Left ventricle myocardium inferior (tissue), 1 donor: ENCODE measurements around the gene PIEZO2. TPM values are rescaled to one million over a fixed set of nuclear protein-coding genes. Genes with fewer than 3 reads are reported as not detected.

Experiments
- DNase-seq: peaks from one replicate; pipeline ENCODE4 v3.0.0-alpha.2; 2020
- H3K27ac ChIP-seq: fragments of 200-600 bp; replicated peaks from 2 replicates; pipeline ENCODE4 v1.8.0; 2021
- H3K27me3 ChIP-seq: fragments of 200-600 bp; 2 replicates; pipeline ENCODE4 v1.8.0; 2021; ENCODE audit warnings: low read depth
- H3K36me3 ChIP-seq: fragments of 200-600 bp; 2 replicates; pipeline ENCODE4 v1.8.0; 2021
- H3K4me1 ChIP-seq: fragments of 200-600 bp; 2 replicates; pipeline ENCODE4 v1.8.0; 2021
- H3K4me3 ChIP-seq: fragments of 200-600 bp; 2 replicates; pipeline ENCODE4 v1.8.0; 2021; ENCODE audit warnings: mild to moderate bottlenecking, moderate library complexity
- H3K9me3 ChIP-seq: fragments of 200-600 bp; replicated peaks from 2 replicates; pipeline ENCODE4 v1.8.0; 2021
- intact Hi-C: fragments of 100-400 bp; cut with micrococcal nuclease; formaldehyde crosslinking; loops from one replicate; pipeline ENCODE4 v1.11.0; 2022
- total RNA-seq: library from RNA; stranded (reverse); fragmentation: NEBNext Ultra II Directional; extraction: Animal tissue kit (Norgen Biotek cat#: 25700); gene quantifications from one replicate; pipeline ENCODE4 v1.2.1, GENCODE V29; 2021
- TF ChIP-seq, protein P1 (sequence below): fragments of 200-600 bp; IDR thresholded peaks from 2 replicates; pipeline ENCODE4 v1.8.0; 2021; ENCODE audit warnings: antibody characterized with exemption, mild to moderate bottlenecking, borderline replicate concordance
- donor health status: DM: no; HTN: yes; CAD: no; lungs with severe emphysema.

The PIEZO2 gene
- total RNA-seq, 1 donor from 2014 or later, result 0.33 TPM

DNA sequence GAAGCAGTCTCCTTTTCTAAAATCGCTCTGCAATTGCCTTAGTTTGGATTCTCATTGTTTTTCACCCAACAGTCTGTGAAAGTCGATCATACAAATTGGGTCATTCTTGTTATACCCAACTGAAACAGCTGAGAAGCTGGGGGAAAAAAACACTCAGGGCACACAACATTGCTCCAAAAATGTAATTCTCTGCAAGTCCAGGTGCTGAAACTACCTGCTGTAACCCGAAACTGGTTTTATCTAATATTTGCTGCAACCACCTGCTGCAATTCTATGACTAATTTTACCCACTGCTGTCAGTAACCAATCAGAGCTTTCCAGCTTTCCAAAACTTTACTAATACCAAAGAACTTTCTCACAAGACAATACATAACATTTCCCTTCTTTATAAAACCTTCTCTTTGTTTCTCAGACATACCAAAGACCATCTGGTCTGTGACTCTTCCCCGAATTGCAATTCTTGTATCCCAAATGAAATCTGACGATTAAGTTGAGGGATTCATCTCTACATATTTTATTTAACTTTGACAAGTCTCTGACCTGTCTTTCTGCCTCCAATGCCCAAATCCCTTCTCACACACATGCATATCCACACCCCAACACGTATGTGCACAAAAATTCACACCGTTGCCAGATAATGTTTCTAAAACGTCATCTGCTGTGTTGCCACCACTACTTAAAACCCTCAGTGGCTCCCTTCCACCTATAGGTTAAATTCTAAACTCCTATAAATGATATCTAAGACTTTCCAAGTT, 198.3 kb downstream of the PIEZO2 start:
- H3K27me3 ChIP-seq, result peaks cover 18% of the 10 kb centered on the region
- H3K27ac ChIP-seq, result no peak overlapping the region
- no peaks in the 10 kb centered on the region for H3K36me3 ChIP-seq
- no peak for DNase-seq
- no peak overlapping the region for H3K4me3 ChIP-seq
- peaks cover 22% of the 10 kb centered on the region for H3K9me3 ChIP-seq
- no peaks in the 10 kb centered on the region for H3K4me1 ChIP-seq
- TF ChIP-seq, protein P1, sequence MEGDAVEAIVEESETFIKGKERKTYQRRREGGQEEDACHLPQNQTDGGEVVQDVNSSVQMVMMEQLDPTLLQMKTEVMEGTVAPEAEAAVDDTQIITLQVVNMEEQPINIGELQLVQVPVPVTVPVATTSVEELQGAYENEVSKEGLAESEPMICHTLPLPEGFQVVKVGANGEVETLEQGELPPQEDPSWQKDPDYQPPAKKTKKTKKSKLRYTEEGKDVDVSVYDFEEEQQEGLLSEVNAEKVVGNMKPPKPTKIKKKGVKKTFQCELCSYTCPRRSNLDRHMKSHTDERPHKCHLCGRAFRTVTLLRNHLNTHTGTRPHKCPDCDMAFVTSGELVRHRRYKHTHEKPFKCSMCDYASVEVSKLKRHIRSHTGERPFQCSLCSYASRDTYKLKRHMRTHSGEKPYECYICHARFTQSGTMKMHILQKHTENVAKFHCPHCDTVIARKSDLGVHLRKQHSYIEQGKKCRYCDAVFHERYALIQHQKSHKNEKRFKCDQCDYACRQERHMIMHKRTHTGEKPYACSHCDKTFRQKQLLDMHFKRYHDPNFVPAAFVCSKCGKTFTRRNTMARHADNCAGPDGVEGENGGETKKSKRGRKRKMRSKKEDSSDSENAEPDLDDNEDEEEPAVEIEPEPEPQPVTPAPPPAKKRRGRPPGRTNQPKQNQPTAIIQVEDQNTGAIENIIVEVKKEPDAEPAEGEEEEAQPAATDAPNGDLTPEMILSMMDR, result no peak
- intact Hi-C loops, result no loop called here

- Histone ChIP-seq H3K27me3 (peaks cover 18% of the 10 kb centered on the region), H3K4me1 (no peaks in the 10 kb centered on the region), H3K4me3 (no peak overlapping the region), H3K27ac (no peak overlapping the region), H3K36me3 (no peaks in the 10 kb centered on the region), H3K9me3 (peaks cover 23% of the 10 kb centered on the region)
- TF ChIP-seq, protein P1, result no peak
- intact Hi-C loops, result no loop called here
- DNase-seq, result no peak
These were observed 199.1 kb downstream of the PIEZO2 start for GRCh38 chr18:10950080-10950875.

GRCh38 chr18:10949655-10950054, 199.7 kb downstream of the PIEZO2 start:
- no peaks in the 10 kb centered on the region for H3K4me1 ChIP-seq
- no peak overlapping the region for H3K27ac ChIP-seq
- TF ChIP-seq, protein P1, result no peak
- no peaks in the 10 kb centered on the region for H3K36me3 ChIP-seq
- peaks cover 14% of the 10 kb centered on the region for H3K27me3 ChIP-seq
- H3K4me3 ChIP-seq, result no peak overlapping the region
- peaks cover 29% of the 10 kb centered on the region for H3K9me3 ChIP-seq
- intact Hi-C loops, result no loop called here
- DNase-seq, result no peak

DNA sequence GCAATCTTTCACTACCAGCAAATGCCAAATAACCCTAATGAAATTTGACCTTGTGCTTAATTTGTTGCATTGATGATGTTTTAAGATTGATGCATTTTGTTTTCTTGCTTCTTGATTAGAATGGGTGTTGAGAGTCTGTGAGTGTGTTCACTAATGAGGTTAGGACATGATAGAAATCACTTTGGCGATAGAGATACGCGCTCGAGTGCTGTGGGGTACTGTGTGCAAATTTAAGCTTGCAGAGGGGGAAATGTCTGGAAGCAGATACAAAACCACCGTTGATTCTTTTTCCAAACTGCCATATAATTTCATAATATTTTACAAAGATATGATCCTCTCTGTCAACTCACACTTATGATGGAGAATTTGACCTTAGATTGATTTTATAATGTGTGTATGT, 200.9 kb downstream of the PIEZO2 start:
- no peak for DNase-seq
- no peaks in the 10 kb centered on the region for H3K4me1 ChIP-seq
- peaks cover 32% of the 10 kb centered on the region for H3K9me3 ChIP-seq
- TF ChIP-seq, protein P1, result no peak
- H3K27me3 ChIP-seq, result peaks cover 4% of the 10 kb centered on the region
- H3K4me3 ChIP-seq, result no peak overlapping the region
- no peak overlapping the region for H3K27ac ChIP-seq
- no peaks in the 10 kb centered on the region for H3K36me3 ChIP-seq
- intact Hi-C loops, result no loop called here

DNA sequence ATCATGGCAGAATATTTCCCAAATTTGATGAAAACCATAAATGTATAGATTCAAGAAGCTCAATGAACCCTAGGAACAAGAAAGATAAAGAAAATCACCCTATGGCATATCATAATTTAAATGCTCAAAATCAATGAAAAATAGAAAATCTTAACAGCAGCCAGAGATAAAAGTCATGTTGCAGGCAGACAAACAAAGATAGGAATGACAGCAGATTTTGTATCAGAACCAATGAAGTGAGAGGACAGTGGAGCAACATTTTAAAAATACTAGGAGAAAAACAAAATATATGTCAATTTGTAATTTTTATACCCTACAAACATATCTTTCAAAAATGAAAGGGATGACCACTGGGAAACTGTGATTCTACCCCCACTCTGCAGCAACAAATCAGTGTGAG, 203.3 kb downstream of the PIEZO2 start:
- no peak for DNase-seq
- Histone ChIP-seq H3K36me3 (no peaks in the 10 kb centered on the region), H3K9me3 (peaks cover 32% of the 10 kb centered on the region), H3K27ac (no peak overlapping the region), H3K27me3 (peaks cover 11% of the 10 kb centered on the region), H3K4me3 (no peak overlapping the region), H3K4me1 (no peaks in the 10 kb centered on the region)
- intact Hi-C loops, result no loop called here
- TF ChIP-seq, protein P1, result no peak
